ENCODE data around the gene PCDH9. TPM values are rescaled to one million over a fixed set of nuclear protein-coding genes. Genes with fewer than 3 reads are reported as not detected.

PCDH9 gene
- total RNA-seq, 1 donor from 2014 or later, result 33.8 TPM

DNA sequence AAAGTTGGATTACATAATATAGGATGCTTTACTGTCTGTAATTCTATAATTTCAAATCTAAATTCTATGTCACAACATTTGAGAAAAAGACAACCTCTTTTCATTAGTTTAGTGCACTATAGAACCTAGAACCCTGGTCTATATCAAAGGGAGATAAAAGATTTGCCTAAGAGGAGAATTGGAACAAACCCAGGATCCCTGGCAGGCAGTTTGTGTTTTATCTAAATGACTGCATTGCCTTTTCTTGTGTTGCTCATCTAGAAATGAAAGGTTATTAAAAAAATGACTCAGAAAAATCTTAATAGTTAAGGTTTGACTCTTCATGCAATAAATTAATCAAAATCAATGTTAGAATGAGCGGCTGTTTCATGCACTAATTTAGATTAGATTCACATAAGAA, 96.7 kb downstream of the PCDH9 start:
- Mint-ChIP-seq H3K27me3 (ENCODE audit: unreplicated experiment) (no peaks in the 10 kb centered on the region), H3K27ac (ENCODE audit: unreplicated experiment) (no peak overlapping the region), H3K4me3 (ENCODE audit: unreplicated experiment) (no peak overlapping the region), H3K36me3 (ENCODE audit: unreplicated experiment) (no peaks in the 10 kb centered on the region), H3K9me3 (ENCODE audit: unreplicated experiment) (no peaks in the 10 kb centered on the region), H3K4me1 (ENCODE audit: unreplicated experiment) (peaks cover 28% of the 10 kb centered on the region)
- TF ChIP-seq, protein P1, sequence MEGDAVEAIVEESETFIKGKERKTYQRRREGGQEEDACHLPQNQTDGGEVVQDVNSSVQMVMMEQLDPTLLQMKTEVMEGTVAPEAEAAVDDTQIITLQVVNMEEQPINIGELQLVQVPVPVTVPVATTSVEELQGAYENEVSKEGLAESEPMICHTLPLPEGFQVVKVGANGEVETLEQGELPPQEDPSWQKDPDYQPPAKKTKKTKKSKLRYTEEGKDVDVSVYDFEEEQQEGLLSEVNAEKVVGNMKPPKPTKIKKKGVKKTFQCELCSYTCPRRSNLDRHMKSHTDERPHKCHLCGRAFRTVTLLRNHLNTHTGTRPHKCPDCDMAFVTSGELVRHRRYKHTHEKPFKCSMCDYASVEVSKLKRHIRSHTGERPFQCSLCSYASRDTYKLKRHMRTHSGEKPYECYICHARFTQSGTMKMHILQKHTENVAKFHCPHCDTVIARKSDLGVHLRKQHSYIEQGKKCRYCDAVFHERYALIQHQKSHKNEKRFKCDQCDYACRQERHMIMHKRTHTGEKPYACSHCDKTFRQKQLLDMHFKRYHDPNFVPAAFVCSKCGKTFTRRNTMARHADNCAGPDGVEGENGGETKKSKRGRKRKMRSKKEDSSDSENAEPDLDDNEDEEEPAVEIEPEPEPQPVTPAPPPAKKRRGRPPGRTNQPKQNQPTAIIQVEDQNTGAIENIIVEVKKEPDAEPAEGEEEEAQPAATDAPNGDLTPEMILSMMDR (IDR thresholded peaks at IDR 0.05), result no peak
- DNase-seq (ENCODE audit: extremely low spot score, unreplicated experiment), result no peak

DNA sequence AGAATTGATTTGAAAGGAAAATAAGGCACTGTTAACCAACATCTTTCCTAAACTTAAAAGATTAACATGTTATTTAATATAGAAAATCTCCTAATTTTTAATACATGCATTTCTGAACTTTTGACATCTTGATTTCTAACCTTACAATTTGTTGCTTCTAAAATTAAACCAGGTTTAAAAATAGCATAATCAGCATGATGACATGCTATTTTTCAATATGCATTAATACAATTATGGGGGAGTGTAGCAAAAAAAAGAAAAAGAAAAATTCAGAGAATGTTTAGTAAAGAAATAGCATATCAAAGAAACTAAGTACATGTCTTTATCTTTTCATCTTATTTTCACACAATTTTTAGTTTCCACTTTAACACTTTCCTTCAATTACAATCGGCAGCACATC, 98.7 kb downstream of the PCDH9 start:
- H3K4me1 Mint-ChIP-seq (ENCODE audit: unreplicated experiment), result peaks cover 21% of the 10 kb centered on the region
- no peak overlapping the region for H3K4me3 Mint-ChIP-seq (ENCODE audit: unreplicated experiment)
- DNase-seq (ENCODE audit: extremely low spot score, unreplicated experiment), result no peak
- TF ChIP-seq, protein P1 (IDR thresholded peaks at IDR 0.05), result no peak
- no peaks in the 10 kb centered on the region for H3K36me3 Mint-ChIP-seq (ENCODE audit: unreplicated experiment)
- H3K27me3 Mint-ChIP-seq (ENCODE audit: unreplicated experiment), result no peaks in the 10 kb centered on the region
- H3K9me3 Mint-ChIP-seq (ENCODE audit: unreplicated experiment), result no peaks in the 10 kb centered on the region
- no peak overlapping the region for H3K27ac Mint-ChIP-seq (ENCODE audit: unreplicated experiment)

DNA sequence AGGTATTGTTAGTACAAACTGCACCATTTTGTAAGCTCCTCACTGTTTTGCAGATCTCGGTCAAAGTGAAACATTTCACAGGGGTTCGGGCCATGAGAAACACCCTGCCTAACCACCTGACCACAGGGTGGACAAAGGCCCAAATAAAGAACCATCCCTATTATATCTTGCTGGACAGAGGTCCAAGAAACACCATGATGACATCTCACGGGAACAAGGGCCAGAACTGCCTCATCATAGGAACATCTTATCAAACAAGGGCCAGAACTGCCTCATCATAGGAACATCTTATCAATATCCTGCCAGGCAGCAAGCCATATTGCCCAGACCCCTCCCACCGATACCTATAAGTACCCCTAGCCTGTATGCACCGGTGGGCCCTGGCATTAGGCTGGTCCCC, 99.7 kb downstream of the PCDH9 start:
- Mint-ChIP-seq H3K27ac (ENCODE audit: unreplicated experiment) (no peak overlapping the region), H3K27me3 (ENCODE audit: unreplicated experiment) (no peaks in the 10 kb centered on the region), H3K4me1 (ENCODE audit: unreplicated experiment) (peaks cover 20% of the 10 kb centered on the region), H3K36me3 (ENCODE audit: unreplicated experiment) (no peaks in the 10 kb centered on the region), H3K4me3 (ENCODE audit: unreplicated experiment) (no peak overlapping the region), H3K9me3 (ENCODE audit: unreplicated experiment) (no peaks in the 10 kb centered on the region)
- TF ChIP-seq, protein P1 (IDR thresholded peaks at IDR 0.05), result no peak
- no peak for DNase-seq (ENCODE audit: extremely low spot score, unreplicated experiment)

DNA sequence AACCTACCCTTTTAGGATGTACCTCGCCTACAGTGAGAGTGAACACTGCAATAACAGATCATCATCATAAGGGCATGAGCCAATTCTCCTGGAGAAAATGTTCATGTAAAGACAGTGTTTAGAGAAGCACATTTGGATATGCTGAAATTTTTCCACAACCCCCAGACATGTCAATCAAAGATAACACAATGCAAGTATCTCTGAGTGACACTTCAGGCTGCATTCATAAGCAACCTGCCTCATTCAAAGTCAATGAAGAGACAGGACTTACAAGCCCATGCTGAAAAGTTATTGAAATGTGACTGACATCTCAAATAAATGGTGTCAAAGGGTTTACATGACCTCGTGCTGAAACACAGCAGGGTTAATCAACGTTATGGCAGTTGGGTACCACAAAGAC, 102.0 kb downstream of the PCDH9 start:
- H3K27ac Mint-ChIP-seq (ENCODE audit: unreplicated experiment), result no peak overlapping the region
- H3K4me1 Mint-ChIP-seq (ENCODE audit: unreplicated experiment), result peaks cover 5% of the 10 kb centered on the region
- H3K4me3 Mint-ChIP-seq (ENCODE audit: unreplicated experiment), result no peak overlapping the region
- no peaks in the 10 kb centered on the region for H3K27me3 Mint-ChIP-seq (ENCODE audit: unreplicated experiment)
- H3K9me3 Mint-ChIP-seq (ENCODE audit: unreplicated experiment), result no peaks in the 10 kb centered on the region
- DNase-seq (ENCODE audit: extremely low spot score, unreplicated experiment), result no peak
- TF ChIP-seq, protein P1 (IDR thresholded peaks at IDR 0.05), result no peak
- H3K36me3 Mint-ChIP-seq (ENCODE audit: unreplicated experiment), result peaks cover 2% of the 10 kb centered on the region

DNA sequence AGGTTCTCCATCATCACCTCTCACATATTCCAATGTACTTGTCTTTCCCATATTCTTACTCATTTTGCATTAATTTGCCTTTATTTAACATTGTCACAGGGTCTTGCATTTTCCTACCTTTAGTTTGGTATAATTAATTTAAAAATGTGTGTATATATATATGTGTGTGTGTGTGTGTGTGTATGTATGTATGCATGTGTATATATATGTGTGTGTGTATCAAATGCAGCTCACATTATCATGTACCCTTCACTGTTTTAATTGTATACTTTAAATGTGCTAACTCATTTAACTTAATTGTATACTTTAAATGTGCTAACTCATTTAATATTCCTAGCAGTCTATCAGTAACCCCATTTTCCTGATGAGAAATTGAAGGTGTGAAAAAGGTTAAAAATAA, 104.5 kb downstream of the PCDH9 start:
- DNase-seq (ENCODE audit: extremely low spot score, unreplicated experiment), result no peak
- Mint-ChIP-seq H3K4me3 (ENCODE audit: unreplicated experiment) (no peak overlapping the region), H3K27ac (ENCODE audit: unreplicated experiment) (no peak overlapping the region), H3K9me3 (ENCODE audit: unreplicated experiment) (no peaks in the 10 kb centered on the region), H3K4me1 (ENCODE audit: unreplicated experiment) (peaks cover 13% of the 10 kb centered on the region), H3K27me3 (ENCODE audit: unreplicated experiment) (no peaks in the 10 kb centered on the region), H3K36me3 (ENCODE audit: unreplicated experiment) (peaks cover 2% of the 10 kb centered on the region)
- TF ChIP-seq, protein P1 (IDR thresholded peaks at IDR 0.05), result no peak
